ENCODE data around the gene NUDT16. TPM values are rescaled to one million over a fixed set of nuclear protein-coding genes. Genes with fewer than 3 reads are reported as not detected.

The NUDT16 gene
- total and polyA plus RNA-seq, 2 of the 8 experiments (the other 6 are each of a cell fraction or from before 2014, with no cell fraction given) = 8.5 to 19.1 TPM

DNA sequence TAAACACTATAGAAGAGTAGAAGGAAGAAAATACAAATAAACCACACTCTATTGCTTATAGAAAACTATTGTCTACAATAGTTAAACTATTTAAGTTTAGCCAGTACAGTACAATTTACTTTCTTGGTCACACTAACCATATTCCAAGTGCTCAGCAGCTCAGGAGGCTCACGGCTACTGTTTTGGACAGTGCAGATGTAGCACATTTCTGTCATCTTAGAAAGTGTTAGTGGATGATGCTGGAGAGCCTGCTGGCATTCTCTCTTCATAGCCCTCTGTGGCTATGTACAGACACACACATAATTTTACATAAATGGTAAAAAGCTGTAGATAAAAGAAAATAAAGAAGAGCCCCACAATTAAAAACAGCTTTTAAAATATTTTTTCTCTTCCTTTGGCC lies 23.8 kb downstream of the NUDT16 start:
- Histone ChIP-seq H2BK20ac (ENCODE audit: low read length) (no peak overlapping the region), H3K9ac (replicated peaks in 1 of 4; ENCODE audit: extremely low read depth in 1 of 4, low read depth in 3 of 4, low read length in 3 of 4) (no peak overlapping the region), H3K56ac (replicated peaks; ENCODE audit: insufficient read length, low read depth, low read length) (no peak overlapping the region), H2BK5ac (ENCODE audit: low read depth, low read length) (no peak overlapping the region), H2AFZ (ENCODE audit: low read length) (no peak overlapping the region), H4K8ac (ENCODE audit: extremely low read depth, insufficient read depth, low read length) (no peak overlapping the region), H3K27ac (ENCODE audit: low read depth, low read length) (no peak overlapping the region), H2BK15ac (ENCODE audit: low read length) (no peak overlapping the region), H3K27me3 (replicated peaks in 1 of 4; ENCODE audit: control insufficient read depth in 3 of 4, extremely low read depth in 1 of 4, insufficient read depth in 3 of 4, low read length in 3 of 4) (no peaks in the 10 kb centered on the region), H3K9me3 (ENCODE audit: insufficient read depth in 2 of 2, low read depth in 1 of 2, low read length in 1 of 2) (peaks cover 0 to 4% of the 10 kb centered on the region in 2 experiments; a peak in 2 of 4 replicates), H3K4me1 (replicated peaks in 1 of 4; ENCODE audit: control insufficient read depth in 3 of 4, insufficient read depth in 4 of 4, low read length in 3 of 4) (no peaks in the 10 kb centered on the region), H2BK120ac (replicated peaks; ENCODE audit: low read depth, low read length) (no peak overlapping the region), H4K5ac (ENCODE audit: insufficient read length, low read depth, low read length) (no peak overlapping the region), H3K4me3 (ENCODE audit: extremely low read depth in 1 of 4, insufficient read depth in 2 of 4, low read depth in 3 of 4, low read length in 4 of 4) (no peak overlapping the region), H2BK12ac (ENCODE audit: low read depth, low read length) (no peak overlapping the region), H3K36me3 (ENCODE audit: control insufficient read depth in 2 of 4, insufficient read depth in 4 of 4, low read length in 3 of 4) (no peaks in the 10 kb centered on the region), H3K23ac (ENCODE audit: insufficient read length) (no peak overlapping the region), H3K79me1 (ENCODE audit: low read depth, low read length) (no peaks in the 10 kb centered on the region), H2AK5ac (ENCODE audit: low read depth, low read length) (no peak overlapping the region), H3K79me2 (ENCODE audit: control insufficient read depth in 1 of 2, insufficient read depth in 2 of 2, low read length in 2 of 2) (no peaks in the 10 kb centered on the region), H3K14ac (ENCODE audit: insufficient read length) (no peak overlapping the region), H3K4me2 (ENCODE audit: insufficient read depth in 1 of 2, low read depth in 2 of 2, low read length in 2 of 2) (no peak overlapping the region), H4K91ac (replicated peaks; ENCODE audit: insufficient read length, low read length) (no peak overlapping the region), H4K20me1 (replicated peaks in 1 of 2; ENCODE audit: control insufficient read depth in 1 of 2, insufficient read depth in 2 of 2, low read length in 2 of 2) (no peaks in the 10 kb centered on the region), H3K18ac (ENCODE audit: extremely low read depth, low read length) (no peak overlapping the region), H3K4ac (replicated peaks; ENCODE audit: insufficient read length, low read depth, low read length) (no peak overlapping the region), H3K23me2 (ENCODE audit: low read depth, low read length) (no peaks in the 10 kb centered on the region)
- CTCF ChIA-PET (ENCODE audit: partially characterized antibody) = no interaction called here
- no peak for FAIRE-seq
- no peak for DNase-seq (ENCODE audit: low read depth in 1 of 2, low spot score in 2 of 2)
- 90% methylated on average over 1 of the region's 1 CpG; no CpG with 5 or more reads in 1 of the 2 experiments for WGBS, 2 experiments (ENCODE audit: extremely low coverage in 1 of 2, insufficient coverage in 1 of 2, insufficient read length in 1 of 2, insufficient replicate concordance in 2 of 2, low coverage in 1 of 2, low lambda C conversion rate in 2 of 2, missing lambda C conversion rate in 1 of 2)
- POLR2A ChIA-PET (ENCODE audit: partially characterized antibody) = no interaction called here
- TF ChIP-seq JUND (IDR thresholded peaks at IDR 0.05; ENCODE audit: low read length) (no peak), CHD2 (IDR thresholded peaks at IDR 0.05; ENCODE audit: low read length) (no peak), CHD1 (IDR thresholded peaks at IDR 0.05; ENCODE audit: low read depth, low read length) (no peak), GTF2F1 (IDR thresholded peaks at IDR 0.05; ENCODE audit: borderline replicate concordance, low read depth, low read length) (no peak), BRCA1 (IDR thresholded peaks at IDR 0.05; ENCODE audit: low read depth, low read length) (no peak), POLR2AphosphoS5 (IDR thresholded peaks at IDR 0.05; ENCODE audit: low read depth, low read length) (no peak), PHF8 (conservative IDR thresholded peaks at IDR 0.05; ENCODE audit: low read depth, low read length) (no peak), SIX5 (IDR thresholded peaks at IDR 0.05; ENCODE audit: low read depth, low read length) (no peak), HDAC6 (IDR thresholded peaks at IDR 0.05; ENCODE audit: low read depth, low read length) (no peak), EGR1 (IDR thresholded peaks at IDR 0.05; ENCODE audit: borderline replicate concordance, low read depth, low read length) (no peak), SAP30 (IDR thresholded peaks at IDR 0.05; ENCODE audit: insufficient read depth, insufficient replicate concordance, low read length) (no peak), CTBP2 (IDR thresholded peaks at IDR 0.05; ENCODE audit: borderline replicate concordance, insufficient read depth, insufficient read length, low read length) (no peak), EP300 (IDR thresholded peaks at IDR 0.05; ENCODE audit: borderline replicate concordance in 1 of 2, low read depth in 2 of 2, low read length in 2 of 2) (no peak), RAD21 (IDR thresholded peaks at IDR 0.05 in 1 of 2, conservative IDR thresholded peaks at IDR 0.05 in 1 of 2; ENCODE audit: low read depth in 2 of 2, low read length in 2 of 2) (no peak)
